SK-N-SH treated with all-trans-retinoic acid at 6 μM for 48 hours (cell line): ENCODE data around the gene TASP1.

Experiments used
- ATAC-seq: fragments of 200-7000 bp; cut with Tn5 transposase; 3 replicates; pipeline ENCODE4 v1.9.1; 2020; ENCODE audit warnings: mild to moderate bottlenecking, moderate library complexity
- ARNTL ChIP-seq: fragments of 450-650 bp; formaldehyde crosslinking; IDR thresholded peaks from 2 replicates; pipeline ENCODE4 v1.5.0; 2020; ENCODE audit warnings: low read depth, mild to moderate bottlenecking, moderate library complexity, borderline replicate concordance
- BACH2 ChIP-seq: fragments of 250-450 bp; sonication (Bioruptor Pico); IDR thresholded peaks from 2 replicates; pipeline ENCODE4 v1.9.0; 2021; ENCODE audit warnings: mild to moderate bottlenecking, borderline replicate concordance
- CREB5 ChIP-seq: fragments of 250-450 bp; sonication (Bioruptor Pico); IDR thresholded peaks from 2 replicates; pipeline ENCODE4 v1.5.1; 2020; ENCODE audit warnings: low read depth, mild to moderate bottlenecking, moderate library complexity
- CSDC2 ChIP-seq: fragments of 250-450 bp; sonication (Bioruptor Pico); IDR thresholded peaks from 2 replicates; pipeline ENCODE4 v1.5.0; 2020; ENCODE audit warnings: mild to moderate bottlenecking, moderate library complexity
- CSRNP3 ChIP-seq: fragments of 250-450 bp; sonication (Bioruptor Pico); IDR thresholded peaks from 2 replicates; pipeline ENCODE4 v1.5.1; 2021; ENCODE audit warnings: mild to moderate bottlenecking, moderate library complexity
- ESRRG ChIP-seq: fragments of 250-450 bp; sonication (Bioruptor Pico); IDR thresholded peaks from 2 replicates; pipeline ENCODE4 v1.6.1; 2021; ENCODE audit warnings: mild to moderate bottlenecking
- GLIS3 ChIP-seq: fragments of 250-450 bp; sonication (Bioruptor Pico); IDR thresholded peaks from 2 replicates; pipeline ENCODE4 v1.5.0; 2020; ENCODE audit warnings: mild to moderate bottlenecking, moderate library complexity
- ISL1 ChIP-seq: fragments of 250-450 bp; sonication (Bioruptor Pico); IDR thresholded peaks from 2 replicates; pipeline ENCODE4 v2.1.2; 2022; ENCODE audit warnings: mild to moderate bottlenecking, moderate library complexity
- OSR1 ChIP-seq: fragments of 250-450 bp; sonication (Bioruptor Pico); IDR thresholded peaks from 2 replicates; pipeline ENCODE4 v1.8.0; 2022; ENCODE audit warnings: moderate library complexity, mild to moderate bottlenecking, inconsistent platforms
- PATZ1 ChIP-seq: fragments of 250-450 bp; sonication (Bioruptor Pico); IDR thresholded peaks from 2 replicates; pipeline ENCODE4 v1.8.0; 2020; ENCODE audit warnings: mild to moderate bottlenecking, moderate library complexity, borderline replicate concordance
- POU6F1 ChIP-seq: fragments of 250-450 bp; sonication (Bioruptor Pico); IDR thresholded peaks from 2 replicates; pipeline ENCODE4 v1.8.0; 2021; ENCODE audit warnings: low read depth, mild to moderate bottlenecking, moderate library complexity, borderline replicate concordance
- PPARA ChIP-seq: fragments of 250-450 bp; sonication (Bioruptor Pico); IDR thresholded peaks from 2 replicates; pipeline ENCODE4 v1.5.0; 2020; ENCODE audit warnings: mild to moderate bottlenecking, borderline replicate concordance
- RARB ChIP-seq: fragments of 250-450 bp; sonication (Bioruptor Pico); IDR thresholded peaks from 2 replicates; pipeline ENCODE4 v1.8.0; 2021; ENCODE audit warnings: mild to moderate bottlenecking, moderate library complexity
- SNAI2 ChIP-seq: fragments of 250-450 bp; sonication (Bioruptor Pico); IDR thresholded peaks from 2 replicates; pipeline ENCODE4 v1.5.0; 2020; ENCODE audit warnings: mild to moderate bottlenecking, moderate library complexity
- TCF4 ChIP-seq: fragments of 250-450 bp; sonication (Bioruptor Pico); IDR thresholded peaks from 2 replicates; pipeline ENCODE4 v1.8.0; 2021; ENCODE audit warnings: mild to moderate bottlenecking, moderate library complexity, borderline replicate concordance
- TSHZ2 ChIP-seq: fragments of 250-450 bp; sonication (Bioruptor Pico); IDR thresholded peaks from 2 replicates; pipeline ENCODE4 v1.5.0; 2020; ENCODE audit warnings: mild to moderate bottlenecking, moderate library complexity
- ZC3H10 ChIP-seq: fragments of 250-450 bp; sonication (Bioruptor Pico); IDR thresholded peaks from 2 replicates; pipeline ENCODE4 v1.5.1; 2021; ENCODE audit warnings: mild to moderate bottlenecking, moderate library complexity
- ZFP3 ChIP-seq: fragments of 250-450 bp; sonication (Bioruptor Pico); IDR thresholded peaks from 2 replicates; pipeline ENCODE4 v1.5.0; 2020; ENCODE audit warnings: mild to moderate bottlenecking, moderate library complexity
- ZFP30 ChIP-seq: fragments of 450-650 bp; formaldehyde crosslinking; IDR thresholded peaks from 2 replicates; pipeline ENCODE4 v1.5.0; 2022; ENCODE audit warnings: mild to moderate bottlenecking, moderate library complexity
- ZNF565 ChIP-seq: fragments of 450-650 bp; formaldehyde crosslinking; conservative IDR thresholded peaks from 2 replicates; pipeline ENCODE4 v1.5.0; 2020; ENCODE audit warnings: low read depth, mild to moderate bottlenecking, moderate library complexity
- ZNF70 ChIP-seq: fragments of 450-650 bp; formaldehyde crosslinking; IDR thresholded peaks from 2 replicates; pipeline ENCODE4 v1.5.0; 2020; ENCODE audit warnings: mild to moderate bottlenecking, moderate library complexity
- ZNF8 ChIP-seq: fragments of 450-650 bp; formaldehyde crosslinking; IDR thresholded peaks from 2 replicates; pipeline ENCODE4 v1.5.0; 2020; ENCODE audit warnings: mild to moderate bottlenecking, moderate library complexity

TASP1 gene

GRCh38 chr20:13588049-13588448, 50.7 kb downstream of the TASP1 start:
- TF ChIP-seq ZNF565 (CRISPR knock-in tag) (no peak), ZNF8 (CRISPR knock-in tag) (no peak), ESRRG (CRISPR knock-in tag) (no peak), TCF4 (CRISPR knock-in tag) (no peak), PATZ1 (no peak), OSR1 (CRISPR knock-in tag) (no peak), ISL1 (CRISPR knock-in tag) (no peak), POU6F1 (CRISPR knock-in tag) (no peak), ZC3H10 (no peak), TSHZ2 (CRISPR knock-in tag) (no peak), GLIS3 (CRISPR knock-in tag) (no peak), SNAI2 (CRISPR knock-in tag) (no peak), ZNF70 (CRISPR knock-in tag) (no peak), BACH2 (CRISPR knock-in tag) (no peak), ARNTL (CRISPR knock-in tag) (no peak), ZFP3 (CRISPR knock-in tag) (no peak)
- ATAC-seq: no peak

GRCh38 chr20:13587370-13587769, 51.4 kb downstream of the TASP1 start:
- no peak for ATAC-seq
- TF ChIP-seq ZFP3 (CRISPR knock-in tag) (no peak), CSDC2 (no peak), ZC3H10 (no peak), PPARA (CRISPR knock-in tag) (no peak), RARB (no peak), ESRRG (CRISPR knock-in tag) (no peak), TSHZ2 (CRISPR knock-in tag) (no peak), ZFP30 (CRISPR knock-in tag) (no peak), SNAI2 (CRISPR knock-in tag) (no peak), ZNF8 (CRISPR knock-in tag) (no peak), TCF4 (CRISPR knock-in tag) (no peak), ZNF565 (CRISPR knock-in tag) (no peak), CSRNP3 (CRISPR knock-in tag) (no peak), PATZ1 (no peak), POU6F1 (CRISPR knock-in tag) (no peak), CREB5 (CRISPR knock-in tag) (no peak)
